Keratinocyte (primary cell): ENCODE data around the gene PDE10A.

ENCODE experiments used
- CTCF ChIP-seq, 3 experiments: IDR thresholded peaks in 1 of 3; conservative IDR thresholded peaks in 1 of 3; optimal IDR thresholded peaks in 1 of 3; 2 replicates in 2 of 3; 3 replicates in 1 of 3; pipeline versions ENCODE3 to v1.5.1; 2011; ENCODE audit warnings: low read length in 3 of 3, mild to moderate bottlenecking in 3 of 3, moderate library complexity in 2 of 3, control low read depth in 1 of 3, inconsistent platforms in 1 of 3; ENCODE audit not compliant: insufficient read depth in 2 of 3; ENCODE audit errors: extremely low read depth in 1 of 3
- EZH2 ChIP-seq: IDR thresholded peaks from one replicate; pipeline ENCODE4 v1.6.1; 2012; ENCODE audit warnings: inconsistent platforms, mild to moderate bottlenecking, low read length, moderate library complexity

- no peak for TF ChIP-seq CTCF (optimal IDR thresholded peaks at IDR 0.05 in 1 of 3, IDR thresholded peaks at IDR 0.05 in 1 of 3, conservative IDR thresholded peaks at IDR 0.05 in 1 of 3; ENCODE audit: extremely low read depth in 1 of 3, insufficient read depth in 2 of 3, low read length in 3 of 3)
- TF ChIP-seq EZH2: no peak
These were observed 221.9 kb downstream of the PDE10A start for GRCh38 chr6:165441181-165441580.
